Epithelial cell of prostate (primary cell): Measurements from ENCODE around the gene NQO2.

Source experiments
- DNase-seq: peaks from one replicate; pipeline ENCODE4 v3.0.0-alpha.2; 2011; ENCODE audit warnings: low read depth, low spot score
- H3K27ac ChIP-seq: fragments of 450-650 bp; 2 replicates; pipeline ENCODE4 v1.5.1; 2017; ENCODE audit warnings: mild to moderate bottlenecking

Gene NQO2, protein sequence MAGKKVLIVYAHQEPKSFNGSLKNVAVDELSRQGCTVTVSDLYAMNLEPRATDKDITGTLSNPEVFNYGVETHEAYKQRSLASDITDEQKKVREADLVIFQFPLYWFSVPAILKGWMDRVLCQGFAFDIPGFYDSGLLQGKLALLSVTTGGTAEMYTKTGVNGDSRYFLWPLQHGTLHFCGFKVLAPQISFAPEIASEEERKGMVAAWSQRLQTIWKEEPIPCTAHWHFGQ

DNA sequence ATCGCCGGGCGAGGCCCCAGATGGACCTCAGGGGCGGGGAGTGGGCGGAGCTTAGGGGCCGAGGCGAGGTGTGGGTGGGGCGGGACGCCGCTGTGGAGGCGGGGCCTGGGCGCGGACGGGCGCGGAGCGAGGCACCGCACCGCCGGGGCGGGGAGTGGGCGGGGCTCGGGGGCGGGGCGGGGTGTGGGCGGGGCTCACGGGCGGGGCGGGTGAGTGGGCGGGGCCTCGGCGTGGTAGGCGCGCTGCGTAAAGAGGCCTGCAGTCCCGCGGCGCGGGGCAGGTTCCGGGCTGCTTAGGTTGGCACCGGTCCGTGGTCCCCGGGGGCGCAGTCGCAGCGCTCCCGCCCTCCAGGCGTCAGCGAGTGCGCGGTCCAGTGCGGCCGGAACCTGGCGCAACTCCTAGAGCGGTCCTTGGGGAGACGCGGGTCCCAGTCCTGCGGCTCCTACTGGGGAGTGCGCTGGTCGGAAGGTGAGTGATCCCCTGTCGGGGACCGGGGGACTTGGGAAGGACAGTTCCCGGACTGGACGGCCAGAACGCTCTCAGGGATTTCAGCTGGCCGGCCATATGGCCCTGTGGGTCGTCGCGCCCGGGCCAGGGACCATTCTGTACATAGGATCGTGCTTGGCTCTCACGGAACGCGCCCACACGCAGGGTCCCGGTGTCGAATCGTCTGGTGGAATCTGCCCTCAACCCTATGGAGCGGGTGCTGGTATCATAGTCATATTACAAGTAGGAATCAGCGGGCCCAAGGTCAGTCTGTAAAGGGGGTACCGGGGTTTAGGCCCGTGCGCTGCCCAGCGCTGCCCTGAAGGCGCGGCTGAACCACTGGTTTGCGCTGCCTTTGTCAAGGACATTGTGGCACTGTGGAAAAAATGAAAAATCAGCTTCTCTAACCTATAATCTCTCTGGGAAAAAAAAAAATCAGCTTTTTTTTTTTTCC is at the start of gene NQO2:
NQO2 (plus strand) TSS at position 277 of the 940 bp plus-strand sequence. CDS start 6,659 bp downstream, outside the sequence.
- H3K27ac ChIP-seq, result peak within 1 kb of the TSS; percentile 32
- no peak for DNase-seq

DNA sequence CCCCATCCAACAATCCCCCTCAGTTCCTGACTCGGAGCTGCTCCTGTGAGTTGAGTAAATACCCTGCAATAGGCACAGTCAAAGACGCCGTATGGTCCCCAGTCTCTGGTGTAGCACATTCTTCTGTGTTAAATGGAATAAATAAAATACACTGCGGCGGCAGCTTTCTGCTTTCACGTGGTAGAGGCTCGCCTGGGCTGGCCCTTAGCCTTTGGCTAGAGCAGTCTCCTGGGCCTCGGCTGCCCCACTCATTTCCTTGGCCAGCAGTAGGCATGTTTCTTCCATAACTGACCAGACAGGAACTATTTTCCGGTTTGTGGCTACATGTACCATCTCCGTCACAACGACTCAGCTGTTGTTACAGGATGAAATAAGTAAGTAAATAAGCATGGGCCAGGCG is 49.0 kb upstream of the NQO2 start:
- no peak overlapping the region for H3K27ac ChIP-seq
- DNase-seq, result no peak

DNA sequence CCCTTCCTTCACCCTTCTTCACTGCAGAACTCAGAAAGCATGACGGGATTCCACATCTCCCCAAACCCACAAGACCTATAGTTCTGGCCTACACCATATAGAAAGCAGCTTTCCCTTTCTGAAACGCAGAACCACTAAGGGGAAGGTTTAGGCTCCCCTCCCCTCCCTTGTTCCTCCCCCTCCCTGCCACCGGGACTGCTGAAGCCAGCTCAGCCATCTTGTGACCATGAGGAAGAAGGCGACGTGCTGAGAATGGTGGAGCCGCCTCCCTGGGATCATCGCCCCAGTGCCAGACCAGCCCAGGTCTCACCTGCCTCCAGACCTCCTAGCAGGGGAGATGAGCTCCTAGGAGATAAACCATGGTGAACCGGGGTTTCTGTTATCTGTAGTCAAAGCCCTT is 48.0 kb upstream of the NQO2 start:
- H3K27ac ChIP-seq, result no peak overlapping the region
- DNase-seq, result no peak

DNA sequence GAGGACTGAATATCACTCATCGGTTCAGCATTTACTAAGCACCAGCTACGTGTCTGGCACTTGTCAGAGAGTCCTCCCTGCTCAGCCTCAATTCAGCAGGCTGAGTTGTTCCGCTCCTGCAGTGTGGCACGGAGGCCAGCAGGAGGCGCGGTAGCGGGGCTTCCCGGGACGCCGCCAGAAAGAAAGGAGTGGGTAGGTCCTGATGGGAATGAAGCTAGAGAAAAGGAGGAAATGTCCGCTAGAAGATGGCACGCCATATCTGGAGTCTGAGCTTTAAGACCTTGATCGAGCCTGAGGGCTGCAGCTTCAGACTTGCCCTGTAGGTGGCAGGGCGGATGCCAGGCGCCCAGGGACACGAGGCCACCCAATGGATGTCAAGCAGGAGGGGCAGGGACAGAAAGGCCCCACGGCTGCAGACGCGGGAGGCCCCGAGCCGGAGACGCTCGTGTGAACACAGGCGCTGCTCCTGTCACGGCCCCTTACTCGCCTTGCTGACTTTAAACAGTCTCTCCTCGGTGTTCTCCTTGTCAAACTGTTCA is 47.1 kb upstream of the NQO2 start:
- DNase-seq, result no peak
- no peak overlapping the region for H3K27ac ChIP-seq

DNA sequence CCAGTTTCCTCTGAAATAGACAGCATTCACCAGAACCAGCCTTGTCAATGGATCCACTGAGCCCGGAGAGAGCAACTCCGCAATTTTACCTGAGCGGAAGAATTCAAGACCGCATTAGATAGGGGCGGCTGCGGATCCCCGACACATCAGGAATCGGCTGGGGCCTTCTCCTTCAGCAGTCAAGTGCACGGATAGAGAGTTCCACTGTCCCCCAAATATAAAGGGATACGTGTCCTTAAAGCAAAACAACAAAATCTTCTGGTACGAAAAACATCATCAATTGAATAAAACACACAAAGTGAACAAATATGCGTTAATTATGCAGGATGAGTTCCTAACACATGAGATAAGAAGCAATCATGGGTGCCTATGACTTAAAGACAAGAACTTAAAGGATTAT is 46.6 kb upstream of the NQO2 start:
- no peak overlapping the region for H3K27ac ChIP-seq
- no peak for DNase-seq

DNA sequence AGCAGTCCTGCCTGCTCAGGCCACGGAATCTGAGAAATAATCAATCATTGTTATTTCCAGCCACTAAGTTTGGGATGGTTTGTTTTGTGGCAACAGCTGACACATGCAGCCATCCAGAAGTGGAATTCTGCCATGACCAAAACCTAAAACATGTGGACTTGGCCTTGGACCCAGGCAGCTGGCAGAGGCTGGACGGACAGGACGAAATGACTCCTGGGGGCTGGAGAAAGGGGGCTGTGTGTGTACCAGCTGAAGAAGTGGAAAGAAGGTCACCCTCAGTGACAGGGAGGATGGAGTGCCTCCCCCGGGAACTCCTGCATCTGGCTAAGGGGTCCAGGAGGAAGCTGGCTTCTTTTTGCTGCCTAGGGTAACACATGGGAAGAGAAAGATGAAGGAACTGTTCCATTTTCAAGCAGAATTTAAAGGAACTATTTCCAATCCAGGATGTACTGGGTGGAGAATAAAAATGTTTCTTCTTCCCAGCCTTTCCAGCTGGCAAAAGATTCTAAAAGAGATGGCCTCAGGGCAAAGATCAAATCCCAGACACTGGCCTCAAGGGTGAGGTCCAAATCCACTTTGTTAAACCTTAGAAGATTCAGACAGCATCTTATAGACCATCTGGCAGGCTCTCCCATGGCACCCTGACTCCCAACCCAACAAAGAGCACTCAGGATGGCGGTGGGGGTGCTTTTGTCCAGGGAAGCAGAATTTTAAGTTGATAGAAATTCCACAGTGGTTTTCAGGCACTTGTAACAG is 42.6 kb upstream of the NQO2 start:
- no peak overlapping the region for H3K27ac ChIP-seq
- DNase-seq, result no peak

DNA sequence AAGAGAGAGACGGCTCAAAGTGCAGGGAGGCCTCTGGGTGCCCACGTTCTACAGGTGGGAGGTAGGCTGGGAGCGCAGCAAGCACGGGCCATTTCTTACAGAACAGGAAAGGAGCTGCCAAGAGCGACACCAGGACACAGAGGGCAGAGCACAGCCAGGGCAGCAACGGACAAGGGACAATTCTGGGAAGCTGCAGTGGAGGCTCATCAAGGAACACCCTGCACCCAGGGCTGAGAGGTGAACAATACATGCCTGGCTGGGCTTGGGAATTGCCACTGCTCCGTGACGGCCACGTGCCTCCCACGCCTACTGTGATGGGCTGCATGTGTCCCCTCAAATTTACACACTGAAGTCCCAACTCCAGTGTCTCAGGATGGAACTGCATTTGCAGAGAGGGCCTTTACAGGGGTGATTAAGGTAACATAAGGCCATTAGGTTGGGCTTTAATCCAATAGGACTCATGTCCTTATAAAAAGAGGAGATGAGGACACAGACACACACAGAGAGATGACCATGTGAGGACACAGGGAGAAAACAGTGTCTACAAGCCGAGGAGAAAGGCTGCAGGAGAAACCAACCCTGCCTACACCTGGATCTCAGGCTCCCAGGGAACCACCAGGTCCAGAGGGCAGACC is 41.9 kb upstream of the NQO2 start:
- H3K27ac ChIP-seq, result no peak overlapping the region
- no peak for DNase-seq

DNA sequence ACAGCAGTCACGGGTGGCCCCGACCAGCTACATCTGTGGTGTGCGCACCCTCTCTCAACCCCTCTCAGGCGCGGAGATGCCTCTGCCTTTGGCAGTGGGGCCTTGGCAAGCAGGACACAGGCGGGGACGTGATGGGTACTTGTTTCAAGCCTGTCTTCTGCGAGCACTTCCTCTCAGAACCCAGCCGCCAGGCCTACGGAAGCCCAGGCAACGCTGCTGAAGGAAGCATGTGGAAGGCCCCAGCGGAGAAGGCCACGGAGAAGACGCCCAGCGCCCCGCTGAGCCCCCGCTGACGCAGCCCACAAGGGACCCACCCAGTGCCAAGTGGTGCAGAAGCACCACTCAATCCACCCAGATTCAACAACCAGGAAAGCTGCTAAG is 41.4 kb upstream of the NQO2 start:
- no peak for DNase-seq
- no peak overlapping the region for H3K27ac ChIP-seq

DNA sequence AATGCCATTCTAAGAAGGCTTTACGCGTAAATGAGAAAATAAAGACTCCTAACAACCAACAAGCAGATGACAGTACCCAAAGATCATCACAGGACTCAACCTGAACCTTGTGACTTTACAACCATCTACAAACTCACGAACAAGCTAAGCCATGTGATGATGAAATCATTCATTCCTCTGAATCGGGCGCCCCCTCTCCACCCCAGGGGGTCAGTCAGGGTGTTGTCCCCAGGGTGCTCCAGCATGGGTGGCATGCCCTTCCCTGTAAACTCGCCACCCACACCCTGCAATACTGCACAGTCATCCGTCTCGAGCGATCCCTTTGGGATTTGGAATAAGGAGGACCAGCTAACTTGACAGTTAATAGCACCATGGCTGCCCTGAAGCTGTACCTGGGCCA is 40.9 kb upstream of the NQO2 start:
- DNase-seq, result no peak
- H3K27ac ChIP-seq, result no peak overlapping the region

DNA sequence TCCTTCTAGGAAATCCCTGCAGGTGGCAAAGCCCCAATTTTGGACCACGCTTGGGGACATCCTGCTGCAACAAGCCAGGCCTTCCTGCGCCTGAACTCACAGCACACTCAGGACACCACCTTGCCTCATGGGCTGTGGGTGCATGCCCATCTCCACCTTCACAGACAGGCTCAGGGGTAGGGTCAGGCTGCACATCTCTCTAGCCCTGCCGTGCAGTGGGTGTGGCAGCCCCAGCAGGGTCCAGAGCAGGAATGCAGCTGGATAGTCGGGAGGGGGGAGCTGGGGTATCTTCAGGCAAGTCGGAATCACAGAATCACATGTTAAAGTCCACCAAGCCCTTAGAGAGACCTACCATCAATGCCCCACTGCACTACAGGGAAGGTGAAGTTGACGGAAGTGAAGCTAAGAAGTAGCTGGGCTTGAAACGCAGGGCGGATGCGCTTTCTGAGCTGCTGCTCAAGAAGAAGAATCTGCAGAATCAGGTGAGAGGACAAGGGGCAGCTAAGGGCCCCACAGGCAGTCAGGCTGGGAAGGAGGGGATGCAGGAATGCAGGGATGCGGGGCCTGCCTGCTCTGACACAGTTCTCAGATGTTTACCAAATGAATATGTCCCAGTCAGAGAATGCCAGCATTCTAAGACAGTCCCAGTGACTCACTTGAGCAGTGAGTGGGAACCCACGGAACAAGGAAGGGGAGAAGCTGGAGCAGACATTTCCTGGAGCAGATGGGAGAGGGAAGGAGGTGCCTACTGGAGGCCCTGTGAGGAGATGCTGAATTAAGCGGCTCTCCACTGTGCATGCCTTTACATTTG is 39.6 kb upstream of the NQO2 start:
- H3K27ac ChIP-seq, result peak overlapping the region; percentile 49
- DNase-seq, result peak; percentile 44

DNA sequence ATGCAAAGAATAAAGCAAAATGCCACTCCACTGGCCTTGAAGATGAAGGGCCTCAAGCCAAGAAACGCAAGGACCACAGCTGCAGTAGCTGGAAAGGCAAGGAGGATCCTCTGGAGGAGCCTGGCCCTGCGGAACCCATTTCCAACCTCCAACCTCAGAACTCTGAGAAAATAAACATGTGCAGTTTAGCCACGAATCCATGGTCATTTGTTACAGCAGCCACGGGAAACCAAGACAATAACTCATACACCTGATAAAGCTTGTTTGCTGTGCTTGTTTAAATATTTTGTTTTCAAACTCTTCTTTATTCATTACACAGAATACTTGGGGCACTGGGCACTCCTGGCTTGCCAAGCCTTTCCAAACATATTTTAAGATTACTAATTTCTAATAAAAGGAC is 38.8 kb upstream of the NQO2 start:
- no peak for DNase-seq
- H3K27ac ChIP-seq, result peak overlapping the region; percentile 49

DNA sequence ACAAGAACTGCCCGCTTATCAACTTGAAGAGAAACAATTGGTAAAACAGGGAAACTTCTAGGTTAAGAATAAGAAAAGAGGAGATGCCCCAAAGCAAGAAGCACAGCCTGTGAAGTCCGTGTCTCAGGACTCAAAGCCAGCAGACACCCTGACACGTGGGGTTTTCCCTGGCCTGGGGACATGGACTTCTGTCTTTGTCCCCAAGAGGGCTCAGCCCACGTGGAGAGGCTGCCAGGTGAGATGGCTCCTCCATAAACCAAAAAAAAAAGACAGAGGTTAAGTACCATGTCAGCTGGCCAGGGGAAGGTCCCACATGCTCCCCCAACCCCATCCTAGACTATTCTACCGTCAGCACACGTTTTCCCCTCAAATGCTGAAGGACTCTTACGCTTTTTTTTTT is 38.2 kb upstream of the NQO2 start:
- DNase-seq, result no peak
- H3K27ac ChIP-seq, result peak overlapping the region; percentile 49

DNA sequence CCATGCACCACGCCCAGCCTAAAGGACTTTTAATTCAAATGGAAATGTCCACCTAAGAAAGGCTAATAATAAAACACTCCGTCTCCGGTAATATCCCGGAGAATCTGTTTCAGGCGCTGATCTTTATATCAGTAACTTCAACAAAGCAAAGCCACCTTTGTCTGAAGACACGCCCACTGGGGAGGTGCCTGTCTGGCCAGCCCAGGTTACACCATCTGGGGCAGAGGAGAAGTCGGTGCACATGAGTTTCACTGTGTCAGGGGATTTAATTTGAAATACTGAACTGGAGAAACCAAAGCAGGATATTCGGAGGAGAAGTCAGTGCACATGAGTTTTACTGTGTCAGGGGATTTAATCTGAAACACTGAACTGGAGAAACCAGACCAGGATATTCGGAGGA is 37.7 kb upstream of the NQO2 start:
- DNase-seq, result no peak
- peak overlapping the region; percentile 49 for H3K27ac ChIP-seq

DNA sequence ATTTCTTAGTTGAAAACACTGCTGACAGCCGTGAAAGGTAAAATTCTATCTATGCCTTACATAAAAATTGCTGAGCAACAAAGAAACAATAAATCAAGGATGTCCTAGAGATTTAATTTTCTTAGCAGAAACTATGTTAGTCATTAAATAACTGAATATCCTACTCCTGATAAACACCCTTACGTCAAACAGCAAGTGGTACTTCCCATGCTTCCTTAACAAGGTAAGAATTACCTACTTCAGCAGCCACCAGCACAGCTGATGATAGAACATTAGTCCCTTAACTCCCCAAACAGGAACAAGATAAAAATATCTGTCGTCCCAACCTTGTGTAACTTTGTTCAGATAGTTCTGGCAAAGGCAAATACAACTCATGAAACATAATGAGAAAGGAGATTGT is 37.1 kb upstream of the NQO2 start:
- no peak for DNase-seq
- peak overlapping the region; percentile 49 for H3K27ac ChIP-seq

DNA sequence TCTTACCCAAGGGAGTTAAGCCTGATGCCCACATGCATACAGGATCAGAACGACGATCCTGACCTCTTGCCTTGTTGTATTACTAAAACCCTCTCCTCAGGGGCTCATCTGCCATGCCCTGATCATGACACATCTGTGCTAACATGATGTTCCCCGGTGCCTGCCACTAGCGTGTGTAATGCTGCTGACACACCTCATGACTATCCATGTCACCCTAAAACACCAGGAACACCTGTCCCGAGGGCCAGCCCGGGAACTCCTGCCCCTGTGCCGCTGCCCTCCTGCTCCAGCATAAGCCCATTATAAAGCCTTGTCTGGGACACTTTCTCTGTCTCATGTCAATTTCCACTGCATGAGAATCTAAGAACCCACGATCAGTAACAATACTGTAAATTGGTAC is 35.9 kb upstream of the NQO2 start:
- no peak overlapping the region for H3K27ac ChIP-seq
- DNase-seq, result no peak

DNA sequence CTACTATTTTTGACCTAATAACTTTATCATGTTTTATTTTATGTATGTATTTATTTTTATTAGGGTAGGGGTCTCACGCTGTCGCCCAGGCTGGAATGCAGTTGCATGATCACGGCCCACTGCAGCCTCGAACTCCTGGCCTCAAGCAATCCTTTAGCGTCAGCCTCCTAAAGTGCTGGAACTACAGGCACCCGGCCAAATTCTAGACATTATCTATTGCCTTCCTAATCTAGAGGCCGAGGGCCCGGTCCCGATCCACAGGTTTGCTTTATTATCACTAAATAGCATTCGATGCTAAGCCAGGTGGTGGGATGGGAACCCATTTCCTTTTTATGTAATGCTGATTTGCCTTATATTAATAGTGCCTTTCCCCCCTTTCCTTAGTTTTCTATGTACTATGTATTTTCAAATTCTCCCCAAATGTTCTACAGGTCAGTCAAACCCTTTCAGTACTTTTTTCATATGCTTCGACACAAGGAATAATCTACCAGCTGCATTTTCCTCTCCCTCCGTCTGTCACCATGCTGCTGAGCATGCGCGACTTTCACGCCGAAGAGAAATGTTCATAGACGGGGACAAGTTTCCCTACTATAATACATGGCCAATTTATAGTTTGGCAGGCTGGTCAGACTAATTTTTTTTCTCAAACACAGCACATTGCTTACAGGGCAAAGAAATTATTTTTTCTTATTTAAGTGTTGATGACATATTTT is 34.7 kb upstream of the NQO2 start:
- no peak for DNase-seq
- no peak overlapping the region for H3K27ac ChIP-seq

DNA sequence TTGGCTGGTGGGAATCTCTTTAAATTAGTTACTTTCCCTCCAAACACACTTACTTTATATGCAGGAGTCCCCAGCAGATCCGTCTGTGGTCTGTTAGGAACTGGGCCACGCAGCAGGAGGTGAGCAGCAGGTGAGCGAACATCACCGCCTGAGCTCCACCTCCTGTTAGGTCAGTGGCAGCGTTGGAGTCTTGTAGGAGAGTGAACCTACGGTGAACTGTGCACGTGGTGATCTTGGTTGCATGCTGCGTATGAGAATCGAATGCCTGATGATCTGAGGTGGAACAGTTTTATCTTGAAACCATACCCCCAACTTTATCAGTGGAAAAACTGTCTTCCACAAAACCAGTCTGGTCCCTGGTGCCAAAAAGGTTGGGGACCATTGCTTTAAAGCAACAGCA is 33.3 kb upstream of the NQO2 start:
- no peak for DNase-seq
- H3K27ac ChIP-seq, result no peak overlapping the region

DNA sequence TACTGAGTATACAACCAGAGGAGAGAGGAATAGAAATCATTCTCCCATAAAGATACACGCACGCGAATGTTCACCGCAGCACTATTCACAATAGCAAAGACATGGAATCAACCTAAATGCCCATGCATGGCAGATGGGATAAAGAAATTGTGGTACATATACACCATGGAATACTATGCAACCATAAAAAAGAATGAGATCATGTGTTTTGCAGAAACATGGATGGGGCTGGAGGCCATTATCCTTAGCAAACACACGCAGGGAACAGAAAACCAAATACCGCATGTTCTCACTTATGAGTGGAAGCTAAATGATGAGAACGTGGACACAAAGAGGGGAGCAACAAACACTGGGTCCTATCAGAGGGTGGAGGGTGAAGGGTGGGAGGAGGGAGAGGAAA is 31.8 kb upstream of the NQO2 start:
- H3K27ac ChIP-seq, result no peak overlapping the region
- no peak for DNase-seq

DNA sequence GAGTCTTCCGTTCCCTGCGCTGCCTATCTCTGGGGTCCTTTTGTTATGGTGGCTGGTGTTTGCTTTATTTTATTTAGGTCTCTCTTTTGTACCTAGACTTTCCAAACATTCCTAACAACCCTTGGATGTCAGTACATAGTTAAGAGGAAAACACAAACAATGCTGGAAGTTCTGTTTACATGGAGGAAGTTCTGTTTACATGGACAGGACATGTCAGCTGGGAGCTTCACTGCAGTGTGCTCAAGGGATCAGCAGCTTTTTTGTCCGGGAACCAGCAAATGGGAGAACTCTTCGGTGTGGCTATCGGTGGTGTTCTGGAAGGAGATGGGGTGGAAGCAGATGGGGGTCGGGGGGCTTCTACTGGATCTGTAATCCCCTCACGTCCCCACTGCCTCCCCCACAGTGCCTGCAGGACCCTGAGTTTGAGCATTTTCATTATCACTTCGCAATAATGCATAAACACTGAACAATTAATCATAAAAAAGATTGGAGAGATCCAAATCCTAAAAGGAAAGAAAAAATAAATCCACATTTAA is 31.0 kb upstream of the NQO2 start:
- no peak for DNase-seq

More for the DNA sequence above, 31.0 kb upstream of the NQO2 start:
- no peak overlapping the region for H3K27ac ChIP-seq
